NT2/D1 (cell line): ENCODE results near the gene CEMIP2.

ENCODE experiments used
- YY1 ChIP-seq: IDR thresholded peaks from 2 replicates; pipeline ENCODE4 v1.6.1; 2011; ENCODE audit not compliant: insufficient read length, insufficient read depth
- ZNF274 ChIP-seq: IDR thresholded peaks from 2 replicates; pipeline ENCODE4 v1.6.1; 2011; ENCODE audit warnings: mild to moderate bottlenecking, low read depth, low read length

GRCh38 chr9:71801826-71802225, 33.5 kb upstream of the CEMIP2 start:
- TF ChIP-seq YY1 (no peak), ZNF274 (no peak)
